Activated CD4-positive, CD25-positive, alpha-beta regulatory T cell treated with anti-CD3 and anti-CD28 coated beads, Interleukin-2, amount 50 U/mL, for 24 hours (primary cell): Measurements from ENCODE around the gene PROSER3.
"Not testable (repeated sequence)": the region's sequence is repeated elsewhere in the genome, so short reads cannot be mapped to it uniquely, and the experiment has no call there.

Experiments used
- ATAC-seq, 2 donors: fragments of 150-1000 bp; cut with Tn5 transposase; one replicate each; pipeline ENCODE4 v1.10.0; 2021; ENCODE audit warnings: mild to moderate bottlenecking in 1 of 2, moderate library complexity in 1 of 2

The PROSER3 gene

GRCh38 chr19:35722897-35723296, 35.1 kb upstream of the PROSER3 start:
- ATAC-seq, result no peak

GRCh38 chr19:35723671-35724070, 34.3 kb upstream of the PROSER3 start:
- ATAC-seq, result no peak

GRCh38 chr19:35724132-35724531, 33.8 kb upstream of the PROSER3 start:
- ATAC-seq, result not testable (repeated sequence)

- no peak for ATAC-seq
Observed at GRCh38 chr19:35724560-35724959, 33.4 kb upstream of the PROSER3 start.

DNA sequence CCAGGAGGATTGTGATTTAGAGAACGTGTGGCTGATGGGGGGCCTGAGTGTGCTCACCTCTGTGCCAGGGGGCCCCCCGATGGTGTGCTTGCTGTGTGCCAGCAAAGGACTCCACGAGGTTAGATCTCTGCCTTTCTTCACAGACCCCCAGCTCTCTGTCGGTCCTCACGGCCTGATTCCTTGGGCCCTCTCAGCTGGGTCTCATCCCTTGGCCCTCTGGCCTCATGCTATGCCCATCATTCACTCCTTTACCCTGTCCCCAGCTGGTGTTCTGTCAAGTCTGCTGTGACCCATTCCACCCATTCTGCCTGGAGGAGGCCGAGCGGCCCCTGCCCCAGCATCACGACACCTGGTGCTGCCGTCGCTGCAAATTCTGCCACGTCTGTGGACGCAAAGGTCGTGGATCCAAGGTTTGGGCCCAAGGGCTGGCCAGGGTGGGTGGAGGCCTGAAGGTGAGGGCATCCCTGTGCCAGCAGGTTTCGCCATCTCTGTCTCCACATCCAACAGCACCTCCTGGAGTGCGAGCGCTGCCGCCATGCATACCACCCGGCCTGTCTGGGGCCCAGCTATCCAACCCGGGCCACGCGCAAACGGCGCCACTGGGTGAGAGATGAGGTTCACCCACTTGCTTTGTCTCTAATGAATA, 32.6 kb upstream of the PROSER3 start:
- ATAC-seq, result no peak

DNA sequence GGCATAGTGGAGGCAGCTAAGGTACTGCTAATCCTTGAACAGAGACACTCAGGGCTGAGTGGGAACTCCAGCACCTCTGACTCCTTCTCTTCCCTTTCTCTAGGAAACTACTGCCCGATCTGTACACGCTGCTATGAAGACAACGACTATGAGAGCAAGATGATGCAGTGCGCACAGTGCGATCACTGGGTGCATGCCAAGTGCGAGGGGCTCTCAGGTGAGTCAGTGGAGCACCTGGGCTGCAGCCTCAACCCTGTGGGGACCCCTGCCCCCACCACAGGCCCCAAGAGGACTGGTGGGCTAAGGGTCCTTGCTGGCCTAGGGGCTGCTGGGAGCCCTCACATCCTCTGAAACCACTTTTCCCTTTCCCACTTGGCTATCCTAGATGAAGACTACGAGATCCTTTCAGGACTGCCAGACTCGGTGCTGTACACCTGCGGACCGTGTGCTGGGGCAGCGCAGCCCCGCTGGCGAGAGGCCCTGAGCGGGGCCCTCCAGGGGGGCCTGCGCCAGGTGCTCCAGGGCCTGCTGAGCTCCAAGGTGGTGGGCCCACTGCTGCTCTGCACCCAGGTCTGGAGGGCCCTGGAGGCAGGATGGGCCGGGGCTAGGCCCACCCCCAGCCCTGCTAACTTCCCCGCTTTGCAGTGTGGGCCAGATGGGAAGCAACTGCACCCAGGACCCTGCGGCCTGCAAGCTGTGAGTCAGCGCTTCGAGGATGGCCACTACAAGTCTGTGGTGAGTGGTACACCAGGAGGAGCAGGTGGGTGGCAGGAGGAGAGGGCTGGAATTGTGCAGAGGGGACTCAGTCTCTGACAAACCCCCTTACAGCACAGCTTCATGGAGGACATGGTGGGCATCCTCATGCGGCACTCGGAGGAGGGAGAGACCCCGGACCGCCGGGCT, 30.7 kb upstream of the PROSER3 start:
- ATAC-seq, result no peak

DNA sequence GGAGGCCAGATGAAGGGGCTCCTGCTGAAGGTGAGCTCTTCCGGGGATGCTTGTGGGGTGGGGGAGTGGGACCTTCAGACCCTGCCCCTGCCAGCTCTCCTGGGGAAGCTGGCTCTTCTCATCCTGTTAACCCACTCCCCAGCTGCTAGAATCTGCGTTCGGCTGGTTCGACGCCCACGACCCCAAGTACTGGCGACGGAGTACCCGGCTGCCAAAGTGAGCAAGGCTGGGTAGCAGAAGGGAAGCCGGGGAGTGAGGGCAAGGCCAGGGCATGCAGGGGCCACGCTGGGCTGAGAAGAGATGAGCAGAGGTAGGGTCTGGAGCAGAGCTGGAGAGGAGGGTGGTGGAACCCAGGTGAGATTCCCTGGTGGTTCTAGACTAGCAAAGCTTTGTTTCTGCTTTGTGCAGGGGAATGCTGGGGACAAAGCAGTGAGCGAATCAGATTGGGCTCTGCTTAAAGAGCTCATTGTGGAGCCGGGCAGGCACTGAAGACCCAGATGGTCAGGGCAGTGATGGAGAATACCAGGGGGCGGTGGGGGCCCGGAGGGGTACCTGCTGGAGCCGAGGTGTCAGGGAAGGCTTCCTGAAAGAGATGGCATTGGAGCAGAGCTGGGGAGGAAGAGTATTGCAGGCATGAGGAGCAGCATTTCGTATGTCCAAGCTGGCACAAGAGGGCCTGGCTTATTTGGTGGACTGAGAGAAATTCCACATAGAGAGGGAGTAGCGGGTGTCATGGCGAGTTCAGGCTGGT, 29.8 kb upstream of the PROSER3 start:
- ATAC-seq, result no peak

DNA sequence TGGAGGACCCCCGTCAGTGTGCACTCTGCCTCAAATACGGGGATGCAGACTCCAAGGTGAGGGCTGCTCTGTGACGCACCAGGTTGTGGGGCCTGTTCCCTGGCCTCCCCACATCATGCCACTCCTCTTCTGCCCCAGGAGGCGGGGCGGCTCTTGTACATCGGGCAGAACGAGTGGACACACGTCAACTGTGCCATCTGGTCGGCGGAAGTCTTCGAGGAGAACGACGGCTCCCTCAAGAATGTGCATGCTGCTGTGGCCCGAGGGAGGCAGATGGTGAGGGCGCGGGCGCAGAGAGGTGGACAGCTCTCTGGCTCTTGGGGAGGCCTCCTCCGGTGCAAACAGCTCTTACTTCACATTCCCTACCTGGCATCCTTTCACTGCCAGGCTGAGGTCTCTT, 29.0 kb upstream of the PROSER3 start:
- no peak for ATAC-seq

GRCh38 chr19:35729763-35730162, 28.2 kb upstream of the PROSER3 start:
- no peak for ATAC-seq

DNA sequence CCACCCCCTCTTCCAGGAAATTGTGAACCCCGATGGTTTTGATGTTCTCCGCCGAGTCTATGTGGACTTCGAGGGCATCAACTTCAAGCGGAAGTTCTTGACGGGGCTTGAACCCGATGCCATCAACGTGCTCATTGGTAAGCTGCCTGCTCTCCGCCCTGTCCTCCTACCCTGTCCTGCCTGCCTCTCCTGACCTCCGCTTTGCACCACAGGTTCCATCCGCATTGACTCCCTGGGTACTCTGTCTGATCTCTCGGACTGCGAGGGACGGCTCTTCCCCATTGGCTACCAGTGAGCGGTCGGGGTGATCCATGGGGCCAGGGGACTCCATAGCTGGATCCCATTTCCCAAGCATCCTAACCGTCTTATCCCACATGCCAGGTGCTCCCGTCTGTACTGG, 27.6 kb upstream of the PROSER3 start:
- no peak for ATAC-seq

DNA sequence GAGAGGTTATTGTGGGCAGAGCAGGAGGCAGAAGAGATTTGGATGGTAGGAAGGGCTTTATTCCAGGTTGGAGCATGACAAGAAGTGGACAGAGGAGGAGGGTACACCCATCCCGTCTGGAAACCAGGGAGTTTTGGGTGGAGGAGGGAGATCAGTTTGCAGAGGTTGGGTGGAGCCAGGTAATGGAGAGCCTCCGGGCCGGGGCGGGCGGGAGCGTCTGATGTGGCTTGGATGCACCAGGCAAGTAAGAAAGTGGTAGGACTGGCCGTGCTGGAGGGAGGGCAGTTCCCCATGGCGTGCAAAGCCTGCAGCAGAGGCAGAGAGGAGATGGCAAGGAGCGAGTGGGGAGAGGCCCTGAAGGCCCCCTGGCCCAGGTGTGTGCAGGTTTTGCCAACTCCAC, 26.6 kb upstream of the PROSER3 start:
- no peak for ATAC-seq

DNA sequence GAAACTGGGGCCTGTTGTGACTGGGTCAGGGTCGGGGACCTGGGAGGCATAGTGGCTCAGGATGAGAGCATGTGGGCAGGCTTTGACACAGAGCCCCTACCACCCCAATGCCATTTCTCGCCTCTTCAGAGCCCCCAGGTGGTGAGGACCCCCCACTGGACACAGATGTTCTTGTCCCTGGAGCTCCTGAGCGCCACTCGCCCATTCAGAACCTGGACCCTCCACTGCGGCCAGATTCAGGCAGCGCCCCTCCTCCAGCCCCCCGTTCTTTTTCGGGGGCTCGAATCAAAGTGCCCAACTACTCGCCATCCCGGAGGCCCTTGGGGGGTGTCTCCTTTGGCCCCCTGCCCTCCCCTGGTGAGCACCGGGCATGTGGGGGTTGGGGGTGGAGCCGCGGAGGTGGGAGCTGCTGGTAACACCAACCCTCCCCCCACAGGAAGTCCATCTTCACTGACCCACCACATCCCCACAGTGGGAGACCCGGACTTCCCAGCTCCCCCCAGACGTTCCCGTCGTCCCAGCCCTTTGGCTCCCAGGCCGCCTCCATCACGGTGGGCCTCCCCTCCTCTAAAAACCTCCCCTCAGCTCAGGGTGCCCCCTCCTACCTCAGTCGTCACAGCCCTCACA, 26.1 kb upstream of the PROSER3 start:
- ATAC-seq, result no peak

- no peak for ATAC-seq
Observed at GRCh38 chr19:35732540-35733179, 25.3 kb upstream of the PROSER3 start.

GRCh38 chr19:35733180-35734125, 24.5 kb upstream of the PROSER3 start:
- no peak for ATAC-seq

DNA sequence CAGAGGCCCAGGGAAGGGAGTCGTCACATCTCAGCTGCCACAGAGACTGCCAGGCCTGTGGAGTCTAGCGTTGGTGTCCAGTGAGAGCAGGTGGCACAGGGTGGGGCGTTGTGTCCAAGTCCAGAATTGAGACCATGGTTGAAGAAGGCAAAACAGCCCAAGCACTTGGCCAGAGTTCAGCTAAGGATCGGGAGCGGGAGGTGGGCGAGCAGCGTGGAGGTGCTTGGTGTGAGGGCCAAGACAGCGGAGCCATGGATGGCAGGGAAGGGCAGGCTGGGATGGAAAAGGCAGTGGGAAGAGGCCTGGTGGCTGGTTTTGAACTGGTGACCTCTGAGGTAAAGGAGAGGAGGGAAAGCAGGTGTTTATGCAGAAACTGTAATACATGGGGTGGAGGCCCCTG, 23.7 kb upstream of the PROSER3 start:
- ATAC-seq, result no peak

DNA sequence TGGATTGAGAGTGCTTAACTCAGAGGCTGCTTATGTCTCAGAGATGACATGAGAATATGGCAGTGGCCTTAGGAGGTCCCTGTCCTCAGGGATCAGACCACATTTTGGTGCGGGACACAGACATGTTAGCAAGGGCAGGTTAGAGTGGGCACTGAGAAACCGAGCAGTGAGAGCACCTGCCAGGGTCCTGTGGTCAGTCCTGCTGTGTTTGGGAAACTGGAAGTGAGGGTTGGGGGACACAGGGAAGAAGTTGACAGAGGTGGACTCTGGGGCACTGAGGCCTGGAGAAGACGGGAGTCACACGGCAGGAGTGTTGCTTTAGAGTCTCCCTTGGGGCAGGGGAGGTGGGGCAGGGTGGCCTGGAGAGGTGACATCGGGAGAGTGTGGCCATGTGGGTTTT, 23.1 kb upstream of the PROSER3 start:
- ATAC-seq, result no peak

DNA sequence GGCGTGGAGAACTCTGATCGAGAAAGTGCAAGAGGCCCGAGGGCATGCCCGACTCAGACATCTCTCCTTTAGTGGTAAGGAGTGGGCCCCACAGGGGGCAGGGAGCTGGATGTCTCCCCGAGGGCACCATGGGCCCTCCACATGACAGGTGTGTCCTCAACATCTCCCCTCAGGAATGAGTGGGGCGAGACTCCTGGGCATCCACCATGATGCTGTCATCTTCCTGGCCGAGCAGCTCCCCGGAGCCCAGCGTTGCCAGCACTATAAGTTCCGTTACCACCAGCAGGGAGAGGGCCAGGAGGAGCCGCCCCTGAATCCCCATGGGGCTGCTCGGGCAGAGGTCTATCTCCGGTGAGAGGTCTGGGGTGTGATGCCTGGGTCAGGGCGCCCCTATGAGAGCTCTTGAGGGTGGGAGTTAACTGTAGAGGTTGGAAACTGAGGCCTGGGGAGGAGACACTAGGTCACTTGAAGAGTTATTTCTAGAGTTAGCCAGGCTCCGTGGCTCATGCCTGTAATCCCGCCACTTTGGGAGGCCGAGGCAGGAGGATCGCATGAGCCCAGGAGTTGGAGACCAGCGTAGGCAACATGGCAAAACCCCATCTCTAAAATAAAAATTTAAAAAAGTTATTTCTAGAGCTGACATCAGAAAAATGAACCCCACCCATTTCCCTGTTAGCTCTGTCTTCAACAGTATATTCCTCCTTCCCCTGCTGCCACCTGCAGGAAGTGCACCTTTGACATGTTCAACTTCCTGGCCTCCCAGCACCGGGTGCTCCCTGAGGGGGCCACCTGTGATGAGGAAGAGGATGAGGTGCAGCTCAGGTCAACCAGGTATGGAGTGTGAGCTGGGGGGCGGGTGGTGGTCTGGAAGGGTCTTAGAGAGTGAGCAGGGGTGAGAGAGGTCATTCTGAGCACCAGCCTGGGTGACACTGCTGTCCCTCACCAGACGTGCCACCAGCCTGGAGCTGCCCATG, 20.8 kb upstream of the PROSER3 start:
- no peak for ATAC-seq

- ATAC-seq, result no peak
Observed at GRCh38 chr19:35738021-35738886, 19.7 kb upstream of the PROSER3 start.

DNA sequence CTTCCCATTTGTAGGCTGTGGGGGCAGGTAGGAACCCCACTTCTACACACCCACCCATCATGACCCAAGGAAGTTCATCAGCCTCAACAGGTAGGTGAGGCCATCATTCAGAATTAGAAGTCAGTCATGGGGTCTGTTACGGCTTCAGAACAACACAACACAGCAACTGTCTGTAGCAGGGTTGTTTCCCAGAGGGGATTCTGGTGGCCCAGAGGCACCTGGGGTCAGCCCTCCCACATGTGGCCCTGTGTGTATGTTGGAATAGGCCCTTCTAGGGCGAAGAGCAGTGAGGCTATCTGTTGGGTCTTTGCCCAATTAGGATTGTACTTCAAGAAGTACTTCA, 19.1 kb upstream of the PROSER3 start:
- no peak for ATAC-seq
